Stimulated activated CD8-positive, alpha-beta memory T cell treated with anti-CD3 and anti-CD28 coated beads, Interleukin-7, amount 100 ng/mL, for 24 hours (primary cell): Measurements from ENCODE around the gene OSBPL2.

Experiments
- DNase-seq: peaks from one replicate; pipeline ENCODE4 v3.0.0-alpha.2; 2020; ENCODE audit warnings: low read depth

Gene OSBPL2

DNA sequence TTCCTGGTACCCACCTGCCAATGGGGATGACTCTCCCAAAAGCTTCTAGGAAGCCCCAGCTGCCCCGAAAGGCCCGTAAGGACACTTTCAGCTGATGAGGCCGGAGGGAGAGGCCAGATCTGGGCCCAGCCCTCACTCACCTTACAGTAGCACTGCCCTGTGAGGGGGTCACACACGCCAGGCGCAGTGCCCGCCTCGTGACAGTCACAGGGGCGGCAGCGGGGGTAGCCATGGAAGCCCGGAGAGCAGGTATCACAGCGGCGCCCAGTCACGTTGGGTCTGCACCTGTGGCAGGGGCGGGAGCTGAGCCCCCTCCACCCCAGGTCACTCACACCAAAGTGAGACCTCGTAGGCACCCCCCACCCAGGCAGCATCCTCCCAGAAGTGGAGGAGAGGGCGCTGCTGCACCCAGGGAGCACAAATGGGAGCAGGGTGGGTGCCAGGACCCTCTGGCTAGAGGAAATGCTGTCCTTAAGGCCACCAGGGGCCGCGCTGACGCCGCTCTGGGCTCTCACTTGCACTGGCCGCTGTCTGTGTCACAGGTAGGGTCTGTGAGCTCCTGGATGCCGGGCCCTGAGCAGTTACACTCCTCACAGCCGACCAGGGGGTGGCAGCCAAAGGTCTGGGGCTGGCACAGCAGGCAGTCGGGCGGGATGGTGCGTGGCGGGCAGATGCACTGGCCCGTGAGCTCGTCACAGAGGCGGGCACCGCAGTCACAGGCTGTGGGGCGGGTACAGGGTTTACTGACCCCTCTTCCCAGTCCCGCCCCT is 89.6 kb downstream of the OSBPL2 start:
- DNase-seq, result no peak

DNA sequence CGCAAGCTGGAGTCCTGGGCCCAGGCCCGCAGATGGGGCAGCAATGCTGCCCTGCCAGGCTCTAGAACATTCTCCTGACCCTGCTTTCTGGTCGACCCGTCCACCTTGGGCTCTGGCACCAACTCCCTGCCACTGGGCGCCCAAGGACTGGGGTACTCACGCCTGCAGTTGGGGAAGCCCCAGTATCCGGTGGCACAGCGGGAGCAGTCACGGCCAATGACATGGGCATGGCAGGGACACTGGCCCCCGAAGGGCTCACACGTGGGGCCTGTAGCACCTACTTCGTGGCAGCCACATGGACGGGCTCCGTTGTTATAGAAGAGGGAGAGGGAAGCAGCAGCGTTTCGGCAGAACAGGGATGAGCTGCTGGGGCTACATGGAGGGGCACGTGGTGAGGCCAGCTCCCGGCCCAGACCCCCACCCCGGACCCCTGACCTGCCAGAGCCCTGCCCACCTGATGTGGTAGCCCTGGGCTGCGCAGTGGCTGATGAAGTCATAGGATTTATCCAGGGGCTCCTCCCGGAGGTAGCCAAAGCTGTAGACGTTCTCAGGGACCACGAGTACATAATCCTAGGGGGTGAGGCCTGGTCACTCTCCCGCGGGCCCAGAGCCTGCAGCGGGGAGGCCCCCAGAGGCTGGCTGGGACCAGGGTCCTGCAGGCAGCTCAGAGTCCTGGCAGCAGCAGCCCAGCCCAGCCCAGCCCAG is 90.5 kb downstream of the OSBPL2 start:
- no peak for DNase-seq

- DNase-seq, result no peak
Observed at GRCh38 chr20:62329389-62330377, 91.4 kb downstream of the OSBPL2 start.

- DNase-seq, result no peak
Observed at GRCh38 chr20:62330576-62331317, 92.4 kb downstream of the OSBPL2 start.

- DNase-seq, result no peak
Observed at GRCh38 chr20:62331347-62331746, 93.0 kb downstream of the OSBPL2 start.

- no peak for DNase-seq
Observed at GRCh38 chr20:62332421-62332820, 94.1 kb downstream of the OSBPL2 start.

DNA sequence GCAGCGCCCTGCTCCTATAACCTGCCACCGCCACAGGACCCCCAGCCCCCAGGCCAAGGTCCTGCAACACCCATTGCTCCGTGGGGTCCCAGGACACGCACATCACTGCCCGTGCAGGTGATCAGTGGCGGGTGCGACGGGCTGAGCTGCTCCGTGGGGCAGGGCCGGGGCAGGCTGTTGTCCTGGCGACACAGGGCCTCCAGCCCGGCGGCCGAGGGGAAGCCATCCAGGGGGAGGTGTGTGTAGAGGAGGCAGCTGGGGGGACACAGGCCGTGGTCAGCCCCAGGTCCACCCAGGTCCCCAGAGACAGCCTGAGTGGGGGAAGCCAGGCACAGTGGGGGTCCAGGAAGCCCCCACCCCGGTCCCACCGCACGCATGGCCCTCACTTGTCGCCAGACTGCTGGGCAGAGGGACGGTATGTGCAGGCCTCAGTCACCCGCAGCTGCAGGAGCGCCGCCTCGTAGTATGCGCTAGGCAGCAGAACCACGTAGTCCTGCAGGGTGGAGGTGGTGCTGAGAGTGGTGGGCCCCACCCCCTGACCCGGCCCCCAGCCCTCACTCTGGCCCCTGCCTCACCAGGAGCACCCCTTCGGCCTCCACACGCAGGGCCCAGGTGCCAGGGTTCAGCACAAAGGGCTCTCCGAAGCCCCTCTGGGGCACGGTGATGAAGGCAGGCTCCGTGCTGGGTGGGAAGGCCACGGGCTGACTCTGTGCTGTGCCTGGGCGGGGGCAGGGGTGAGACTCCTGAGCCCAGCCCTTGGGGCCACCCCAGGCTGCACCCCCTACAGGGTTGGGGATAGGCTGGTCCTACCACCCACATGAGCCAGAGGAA is 94.9 kb downstream of the OSBPL2 start:
- no peak for DNase-seq

DNA sequence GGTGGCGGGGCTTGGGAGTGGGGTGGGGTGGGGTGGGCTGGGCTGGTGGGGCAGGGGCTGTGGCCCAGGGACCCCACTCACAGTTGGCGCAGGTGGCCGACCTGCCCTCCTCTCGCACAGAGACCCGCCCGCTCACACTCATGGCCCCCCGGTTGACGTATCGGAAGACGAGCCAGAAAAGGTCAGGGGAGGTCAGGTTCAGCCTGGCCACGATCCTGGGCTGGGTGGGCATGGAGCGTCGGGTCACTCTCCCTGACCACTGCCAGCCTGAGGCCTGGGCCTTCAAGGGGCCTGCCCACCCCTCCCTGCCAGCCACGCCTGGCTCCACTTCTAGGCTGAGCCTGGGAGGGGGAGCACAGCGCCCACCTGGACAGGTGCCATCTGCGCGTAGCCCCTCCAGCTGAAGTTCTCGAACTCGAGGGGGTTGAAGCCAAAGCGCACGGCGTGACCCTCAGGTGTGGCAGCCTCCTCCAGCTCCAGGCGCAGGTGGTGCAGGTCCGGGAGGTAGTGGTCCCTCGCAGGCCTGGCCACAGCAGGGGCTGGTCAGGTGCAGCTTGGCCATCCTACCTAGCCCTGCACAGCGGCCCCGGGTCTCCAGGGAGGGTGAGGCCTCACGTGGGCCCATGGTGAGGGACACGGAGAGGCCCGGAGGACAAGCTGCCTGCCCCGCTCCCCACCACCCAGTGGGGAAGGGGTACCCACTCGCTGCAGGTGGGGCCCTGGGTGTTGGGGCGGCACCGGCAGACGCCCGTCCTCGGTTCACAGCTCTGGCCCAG is 95.7 kb downstream of the OSBPL2 start:
- no peak for DNase-seq

DNA sequence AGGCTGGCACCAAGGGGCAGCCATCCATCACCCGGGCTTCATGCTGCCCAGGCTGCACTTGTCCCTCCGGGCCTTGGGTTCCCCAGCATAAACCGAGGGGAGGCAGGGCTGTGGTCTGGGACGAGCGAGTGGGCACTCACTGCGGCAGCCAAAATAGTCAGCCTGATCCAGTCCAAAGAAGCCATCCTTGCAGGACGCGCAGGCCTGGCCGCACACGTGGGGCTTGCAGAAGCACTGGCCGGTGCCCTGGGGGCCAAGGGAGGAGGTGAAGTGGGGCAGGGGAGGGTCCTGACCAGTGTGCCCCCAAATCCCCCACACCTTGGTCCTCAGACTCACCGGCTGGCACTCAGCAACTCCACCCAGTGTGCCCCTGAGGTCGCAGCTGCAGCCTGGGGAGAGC is 96.6 kb downstream of the OSBPL2 start:
- DNase-seq, result no peak

GRCh38 chr20:62335532-62335931 is 97.2 kb downstream of the OSBPL2 start:
- DNase-seq, result no peak

GRCh38 chr20:62336329-62336728 is 98.0 kb downstream of the OSBPL2 start:
- no peak for DNase-seq

GRCh38 chr20:62336775-62337557 is 98.6 kb downstream of the OSBPL2 start:
- no peak for DNase-seq

DNA sequence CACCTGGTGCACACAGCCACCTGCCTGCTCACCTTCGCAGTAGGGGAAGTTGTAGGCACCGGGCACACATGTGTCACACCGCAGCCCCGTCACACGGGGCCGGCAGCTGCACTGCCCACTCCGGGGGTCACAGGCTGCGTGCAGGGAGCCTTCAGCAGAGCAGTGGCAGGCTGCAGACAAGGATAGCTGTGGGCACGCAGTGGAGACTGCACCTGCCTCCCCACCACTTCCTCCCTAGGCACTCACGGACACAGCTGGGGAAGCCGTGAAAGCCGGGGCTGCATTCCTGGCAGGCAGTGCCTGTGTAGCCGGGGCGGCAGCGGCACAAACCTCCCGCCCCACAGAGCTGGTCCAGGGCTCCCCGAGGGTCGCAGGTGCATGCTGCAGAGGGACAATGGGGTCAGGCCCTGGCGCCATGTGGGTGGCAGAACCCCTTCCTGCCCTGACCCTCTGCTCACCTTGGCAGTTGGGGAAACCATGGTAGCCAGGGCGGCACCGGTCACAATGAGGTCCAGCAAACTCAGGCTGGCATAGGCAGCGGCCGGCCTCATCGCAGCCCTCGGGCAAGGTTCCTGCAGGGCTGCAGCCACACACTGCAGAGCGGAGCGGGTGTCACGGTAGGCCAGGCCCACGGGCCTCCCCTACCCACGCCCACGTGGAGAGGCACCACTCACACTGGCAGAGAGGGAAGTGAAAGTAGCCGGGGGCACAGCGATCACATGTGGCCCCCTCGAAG is 99.4 kb downstream of the OSBPL2 start:
- no peak for DNase-seq

GRCh38 chr20:62338294-62338620 is 99.9 kb downstream of the OSBPL2 start:
- DNase-seq, result no peak

DNA sequence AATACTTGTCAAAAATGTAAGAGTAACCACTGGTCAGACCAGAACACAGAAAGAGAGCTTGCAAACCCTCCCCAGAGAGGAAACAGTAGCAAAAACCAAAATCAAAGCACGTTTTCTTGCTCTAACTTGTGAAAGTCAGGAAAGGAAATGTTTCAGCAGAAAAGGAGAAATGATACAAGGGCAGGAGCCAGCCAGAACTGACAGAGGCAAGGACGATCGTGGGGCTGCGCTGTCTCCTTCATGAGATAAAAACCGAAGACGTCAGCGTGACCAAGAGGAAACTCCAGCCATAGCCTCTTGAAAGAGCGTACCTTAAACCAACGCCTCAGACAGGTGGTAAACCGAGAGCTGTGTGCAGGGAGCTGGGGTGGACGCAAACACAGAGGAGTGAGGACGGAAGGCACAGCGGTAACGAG is 101.3 kb downstream of the OSBPL2 start:
- no peak for DNase-seq

DNA sequence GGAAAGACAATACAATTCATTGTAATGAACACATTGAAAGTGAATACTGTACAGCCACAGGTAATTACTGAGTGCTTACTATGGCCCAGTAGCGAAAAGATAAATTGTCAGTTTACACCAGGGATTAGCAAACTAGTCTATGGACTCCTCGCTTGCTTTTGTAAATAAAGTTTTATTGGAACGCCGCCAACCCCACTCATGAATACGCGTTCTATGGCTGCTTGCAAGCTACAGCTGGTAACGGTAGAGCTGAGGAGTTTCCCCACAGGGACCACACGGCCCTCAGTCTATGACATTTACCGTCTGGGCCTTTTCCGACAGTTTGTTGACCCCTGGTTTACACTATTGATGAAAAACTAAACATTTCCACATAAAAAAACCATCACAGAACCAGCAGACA is 104.6 kb downstream of the OSBPL2 start:
- DNase-seq, result no peak

- no peak for DNase-seq
Observed at GRCh38 chr20:62344092-62344491, 105.8 kb downstream of the OSBPL2 start.

DNA sequence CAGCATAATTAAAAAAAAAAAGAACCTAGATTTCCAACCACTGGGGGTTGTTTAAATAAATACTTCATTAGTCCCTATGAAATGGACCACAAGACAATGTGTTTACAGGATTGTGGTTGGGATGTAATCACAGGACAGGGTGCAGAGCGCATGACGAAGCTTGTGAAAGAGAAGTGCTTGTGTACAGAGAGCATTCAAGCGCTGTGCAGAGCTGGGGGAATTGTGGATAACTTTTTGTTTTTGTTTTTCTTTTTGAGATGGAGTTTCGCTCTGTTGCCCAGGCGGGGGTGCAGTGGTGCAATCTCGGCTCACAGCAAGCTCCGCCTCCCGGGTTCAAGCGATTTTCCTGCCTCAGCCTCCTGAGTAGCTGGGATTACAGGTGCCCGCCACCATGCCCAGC is 106.5 kb downstream of the OSBPL2 start:
- DNase-seq, result no peak
